ENCODE data around the gene KDM2A. TPM values are rescaled to one million over a fixed set of nuclear protein-coding genes. Genes with fewer than 3 reads are reported as not detected.
A peak's percentile ranks its signal among the peaks of the same experiment; 100 is the strongest.

KDM2A gene
- total RNA-seq, 4 donors from 2014 or later, result 38.7 to 88.1 (median 73.5) TPM

- no peak for DNase-seq
- peaks cover 19 to 48% of the 10 kb centered on the region in 2 donors for H3K4me1 ChIP-seq
- H3K27me3 ChIP-seq, result no peaks in the 10 kb centered on the region
- no peak for TF ChIP-seq CTCF (IDR thresholded peaks at IDR 0.05)
- TF ChIP-seq POLR2A (IDR thresholded peaks at IDR 0.05), result no peak
- H3K4me3 ChIP-seq (replicated peaks in 1 of 3), result no peak overlapping the region
- no peak overlapping the region for H3K27ac ChIP-seq
- no peaks in the 10 kb centered on the region for H3K9me3 ChIP-seq
- intact Hi-C loops (cut with DNase I), result no loop called here
- peaks cover 0 to 4% of the 10 kb centered on the region in 2 donors for H3K36me3 ChIP-seq
- 95 to 97% methylated on average over 5 of the region's 5 CpGs for WGBS, 2 donors
These were observed 145.2 kb downstream of the KDM2A start for GRCh38 chr11:67264260-67264659.

- H3K27ac ChIP-seq, result peak overlapping the region in 1 of 3 donors; percentile 85
- DNase-seq, result no peak
- TF ChIP-seq CTCF (IDR thresholded peaks at IDR 0.05), result no peak
- no peak for TF ChIP-seq POLR2A (IDR thresholded peaks at IDR 0.05)
These were observed 146.0 kb downstream of the KDM2A start for GRCh38 chr11:67264877-67265632.

DNA sequence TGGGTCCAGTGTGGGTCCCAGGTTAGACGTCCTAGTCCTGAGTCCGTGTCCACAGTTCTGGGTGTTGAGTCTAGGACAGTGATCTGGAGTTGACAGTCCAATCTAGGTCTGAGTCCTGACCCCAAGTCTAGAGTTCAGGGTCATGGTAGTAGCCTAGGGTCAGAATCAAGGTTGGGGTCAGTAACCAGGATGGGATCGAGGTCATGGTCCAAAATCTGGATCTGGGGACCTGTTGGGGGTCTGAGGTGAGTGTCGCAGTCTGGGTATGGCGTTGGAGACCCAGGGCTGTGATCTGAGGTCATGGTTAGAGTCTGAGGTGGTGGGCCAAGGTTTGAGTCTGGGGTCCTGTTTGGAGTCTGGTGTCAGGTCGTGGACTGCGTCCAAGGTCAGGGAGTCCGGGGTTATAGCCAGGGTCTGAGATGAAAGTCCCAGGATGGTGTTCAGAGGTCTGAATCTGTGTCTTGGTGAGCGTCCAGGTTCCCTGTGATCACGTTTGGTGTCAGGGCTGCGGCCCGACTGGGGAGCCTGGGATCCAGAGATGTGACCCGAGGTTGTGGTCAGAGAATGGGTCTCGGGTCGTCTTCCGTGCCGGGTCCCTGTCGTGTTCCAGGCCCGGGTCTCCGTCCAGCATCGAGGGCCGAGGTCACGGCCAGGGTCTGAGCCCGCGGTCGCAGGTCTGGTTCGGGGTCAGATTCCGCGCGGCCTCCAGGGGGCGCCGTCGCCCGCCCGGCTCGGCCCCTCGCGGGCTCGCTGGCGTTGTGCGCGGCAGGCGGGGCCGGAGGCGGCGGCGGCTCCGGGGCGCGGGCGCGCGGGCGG lies 146.8 kb downstream of the KDM2A start:
- peak; percentile 26 to 90 (median 56) for TF ChIP-seq CTCF (IDR thresholded peaks at IDR 0.05)
- peak in 1 of 2 donors; percentile 3 for TF ChIP-seq POLR2A (IDR thresholded peaks at IDR 0.05)
- H3K36me3 ChIP-seq, result peaks cover 0 to 4% of the 10 kb centered on the region in 2 donors
- peaks cover 29 to 64% of the 10 kb centered on the region in 2 donors for H3K4me1 ChIP-seq
- H3K4me3 ChIP-seq (replicated peaks in 1 of 3), result no peak overlapping the region
- H3K27me3 ChIP-seq, result no peaks in the 10 kb centered on the region
- H3K27ac ChIP-seq, result peak overlapping the region; percentile 12 to 85 (median 73)
- 19 to 70% methylated on average over 8 to 31 of the region's 54 CpGs for WGBS, 2 donors
- H3K9me3 ChIP-seq, result no peaks in the 10 kb centered on the region
- intact Hi-C loops (cut with DNase I), result loop anchor here (2.0 kb wide), 1 partner anchor 53 kb away; no protein-coding TSS in a partner anchor
- DNase-seq, result peak; percentile 70 to 74

More at GRCh38 chr11:67264877-67265632, 146.0 kb downstream of the KDM2A start:
- 91 to 97% methylated on average over 7 of the region's 7 CpGs for WGBS, 2 donors
- no peaks in the 10 kb centered on the region for H3K27me3 ChIP-seq
- peaks cover 0 to 4% of the 10 kb centered on the region in 2 donors for H3K36me3 ChIP-seq
- H3K9me3 ChIP-seq, result no peaks in the 10 kb centered on the region
- intact Hi-C loops (cut with DNase I), result no loop called here
- H3K4me3 ChIP-seq (replicated peaks in 1 of 3), result no peak overlapping the region
- peaks cover 27 to 56% of the 10 kb centered on the region in 2 donors for H3K4me1 ChIP-seq

GRCh38 chr11:67266449-67267187 lies 147.6 kb downstream of the KDM2A start, which contains the start of gene GRK2:
Gene GRK2, plus strand, starts transcription at chr11:67266473. Its CDS starts 227 bp downstream, at chr11:67266700.
- Histone ChIP-seq H3K9me3 (no peaks in the 10 kb centered on the region), H3K4me1 (peaks cover 24 to 60% of the 10 kb centered on the region in 2 donors), H3K4me3 (replicated peaks in 1 of 3) (peak within 1 kb of the TSS; percentile 62 to 98 (median 86)), H3K27ac (peak within 1 kb of the TSS; percentile 77 to 85 (median 78)), H3K27me3 (no peaks in the 10 kb centered on the region), H3K36me3 (peaks cover 0 to 4% of the 10 kb centered on the region in 2 donors)
- no peak for TF ChIP-seq CTCF (IDR thresholded peaks at IDR 0.05)
- no peak for TF ChIP-seq POLR2A (IDR thresholded peaks at IDR 0.05)
- intact Hi-C loops (cut with DNase I), result loop anchor here (2.0 kb wide), 1 partner anchor 52 kb away; no protein-coding TSS in a partner anchor
- WGBS, 2 donors, result 1% methylated on average over 10 of the region's 103 CpGs; no CpG with 5 or more reads in 1 of the 2 donors
- peak; percentile 54 to 62 for DNase-seq

Data from thyroid gland (tissue), 4 donors.